Memory B cell (primary cell): Measurements from ENCODE around the gene ATXN7L2.

Experiments
- ATAC-seq: fragments of 150-1000 bp; cut with Tn5 transposase; 2 replicates; pipeline ENCODE4 v1.10.0; 2021; ENCODE audit warnings: low read depth, mild to moderate bottlenecking, moderate library complexity
- DNase-seq, 2 donors: peaks; one replicate each; pipeline ENCODE4 v3.0.0; 2022; ENCODE audit warnings: low spot score in 2 of 2
- H3K27ac Mint-ChIP-seq: one replicate; pipeline ENCODE4 v1.8.0; 2022; ENCODE audit warnings: mild to moderate bottlenecking, moderate library complexity, mixed read lengths
- H3K27me3 Mint-ChIP-seq: one replicate; pipeline ENCODE4 v1.8.0; 2022; ENCODE audit warnings: mixed read lengths
- H3K36me3 Mint-ChIP-seq: one replicate; pipeline ENCODE4 v1.8.0; 2022; ENCODE audit warnings: mild to moderate bottlenecking, mixed read lengths
- H3K4me1 Mint-ChIP-seq: one replicate; pipeline ENCODE4 v1.8.0; 2022; ENCODE audit warnings: mixed read lengths
- H3K4me3 Mint-ChIP-seq: one replicate; pipeline ENCODE4 v1.8.0; 2022; ENCODE audit warnings: mild to moderate bottlenecking, moderate library complexity, mixed read lengths
- H3K9me3 Mint-ChIP-seq: one replicate; pipeline ENCODE4 v1.8.0; 2022; ENCODE audit warnings: mixed read lengths

ATXN7L2 gene

DNA sequence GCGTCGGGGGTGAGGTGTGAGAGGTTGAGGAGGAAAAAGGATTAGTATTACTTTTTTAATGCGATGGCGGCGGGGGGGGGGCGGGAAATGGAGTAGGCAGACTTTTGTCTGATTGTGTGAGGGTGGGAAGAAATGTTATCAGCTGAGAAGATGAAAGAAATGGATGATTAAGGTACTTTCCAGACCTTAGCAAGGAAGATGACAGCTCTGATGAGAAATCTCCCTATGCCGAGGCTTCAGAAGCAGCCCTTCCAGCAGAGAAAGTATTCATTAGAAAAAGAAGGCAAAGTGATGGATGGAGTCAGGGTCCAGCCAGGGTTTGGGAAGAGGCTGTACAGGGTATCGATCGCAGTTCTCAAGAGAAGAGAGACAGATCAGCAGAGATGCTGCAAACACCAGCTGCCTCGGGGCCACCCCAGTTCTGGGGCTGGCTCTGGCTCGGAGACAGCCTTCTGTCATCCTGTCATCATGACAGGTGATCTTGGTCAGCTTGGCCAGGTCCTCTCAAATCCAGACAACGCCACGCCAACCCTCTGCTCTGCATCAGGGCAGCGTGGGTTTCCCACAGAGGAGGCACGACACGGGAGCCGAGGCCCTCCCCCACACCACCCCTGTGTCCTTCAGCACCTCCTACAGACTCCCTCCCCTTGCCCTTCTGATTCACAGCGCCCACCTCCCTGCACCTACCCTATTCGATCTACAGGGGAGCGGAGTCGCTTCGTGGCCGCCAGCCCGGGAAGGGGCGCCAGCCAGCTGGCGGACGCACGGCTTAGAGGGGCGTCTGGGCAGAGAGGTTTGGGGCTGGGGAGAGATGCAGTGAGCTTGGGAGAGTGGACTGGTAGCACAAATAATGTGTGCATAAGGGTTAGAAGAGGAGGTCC is 674 bp upstream of the ATXN7L2 start:
- peak in 1 of 2 donors; percentile 54 for DNase-seq
- Mint-ChIP-seq H3K27me3 (peaks cover 10% of the 10 kb centered on the region), H3K4me3 (peak overlapping the region; percentile 96), H3K36me3 (no peaks in the 10 kb centered on the region), H3K4me1 (peaks cover 24% of the 10 kb centered on the region), H3K9me3 (no peaks in the 10 kb centered on the region), H3K27ac (peak overlapping the region; percentile 90)
- ATAC-seq = peak; percentile 32

DNA sequence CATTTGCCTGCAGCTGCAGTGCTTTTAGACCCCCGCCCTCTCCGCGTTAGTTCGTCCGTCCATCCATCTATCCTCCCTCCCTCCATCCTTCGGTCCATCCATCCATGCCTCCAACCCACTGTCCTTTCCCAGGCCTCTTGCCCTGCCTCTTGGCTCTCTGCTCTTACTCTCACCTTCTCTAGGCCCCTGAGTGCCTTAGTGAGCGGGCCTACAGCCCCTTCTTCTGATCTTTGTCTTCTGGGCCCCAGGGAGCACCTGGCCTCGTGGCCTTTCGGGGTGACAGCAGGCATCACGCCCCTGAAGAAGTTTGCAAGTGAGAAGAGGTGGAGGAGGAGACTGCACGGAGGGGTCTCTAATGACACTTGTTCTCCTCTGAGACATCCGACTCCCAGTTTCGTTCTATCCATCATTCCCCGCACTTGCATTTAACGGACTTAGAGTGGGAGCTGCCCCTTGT is 842 bp downstream of the ATXN7L2 start:
- DNase-seq (no peak), ATAC-seq (no peak)
- H3K9me3 Mint-ChIP-seq = no peaks in the 10 kb centered on the region
- H3K4me1 Mint-ChIP-seq = peaks cover 24% of the 10 kb centered on the region
- peak overlapping the region; percentile 90 for H3K27ac Mint-ChIP-seq
- H3K4me3 Mint-ChIP-seq = peak overlapping the region; percentile 96
- H3K27me3 Mint-ChIP-seq = peaks cover 4% of the 10 kb centered on the region
- no peaks in the 10 kb centered on the region for H3K36me3 Mint-ChIP-seq

- Mint-ChIP-seq H3K4me3 (peak overlapping the region; percentile 96), H3K27ac (peak overlapping the region; percentile 90), H3K4me1 (peaks cover 24% of the 10 kb centered on the region), H3K9me3 (no peaks in the 10 kb centered on the region), H3K27me3 (peaks cover 3% of the 10 kb centered on the region), H3K36me3 (no peaks in the 10 kb centered on the region)
- ATAC-seq (no peak), DNase-seq (no peak)
Measured at GRCh38 chr1:109485001-109485400, 1.3 kb downstream of the ATXN7L2 start.

DNA sequence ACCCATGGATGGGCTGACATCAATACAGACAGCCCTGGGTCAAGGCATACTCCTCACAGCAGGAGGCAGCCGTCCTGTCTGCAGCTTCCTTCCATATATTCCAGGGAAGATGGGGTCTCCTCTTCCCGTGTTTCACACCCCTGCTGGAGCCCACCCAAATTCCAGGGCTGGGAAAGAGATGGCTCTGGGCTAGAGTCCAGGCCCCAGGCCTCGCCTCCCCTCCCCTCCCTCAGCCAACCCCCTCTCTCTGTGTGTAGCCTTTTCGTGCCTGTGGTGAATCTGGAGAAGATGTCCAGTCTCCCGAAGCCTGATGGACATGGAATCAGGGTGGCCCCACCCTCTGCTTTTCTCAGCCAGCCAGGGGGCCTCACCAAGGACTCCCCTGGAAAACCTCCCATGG is 3.6 kb downstream of the ATXN7L2 start:
- Mint-ChIP-seq H3K4me1 (peaks cover 24% of the 10 kb centered on the region), H3K4me3 (no peak overlapping the region), H3K9me3 (no peaks in the 10 kb centered on the region), H3K36me3 (no peaks in the 10 kb centered on the region), H3K27me3 (no peaks in the 10 kb centered on the region), H3K27ac (no peak overlapping the region)
- DNase-seq = no peak
- no peak for ATAC-seq

DNA sequence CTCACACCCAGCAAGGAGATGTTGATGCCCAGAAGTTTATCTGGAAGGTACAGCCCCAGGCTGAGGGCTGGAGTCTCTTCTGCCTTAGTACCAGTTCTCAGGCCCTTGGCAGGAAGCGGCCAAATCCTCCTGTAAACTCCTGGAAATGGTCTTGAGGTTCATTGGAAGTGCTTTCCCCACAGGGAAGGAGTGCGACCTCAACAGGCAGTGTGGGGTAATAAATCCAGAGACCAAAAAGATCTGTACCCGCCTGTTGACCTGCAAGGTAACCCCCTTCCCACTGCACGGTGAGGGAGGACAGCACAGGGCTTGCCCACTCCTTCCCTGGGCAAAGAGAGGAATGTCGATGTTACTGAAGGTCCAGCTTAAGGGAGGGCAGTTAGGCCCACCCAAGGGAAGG is 4.5 kb downstream of the ATXN7L2 start:
- no peak overlapping the region for H3K4me3 Mint-ChIP-seq
- no peak for DNase-seq
- no peak overlapping the region for H3K27ac Mint-ChIP-seq
- no peak for ATAC-seq
- no peaks in the 10 kb centered on the region for H3K27me3 Mint-ChIP-seq
- no peaks in the 10 kb centered on the region for H3K36me3 Mint-ChIP-seq
- H3K4me1 Mint-ChIP-seq = peaks cover 21% of the 10 kb centered on the region
- H3K9me3 Mint-ChIP-seq = no peaks in the 10 kb centered on the region

- Mint-ChIP-seq H3K27ac (no peak overlapping the region), H3K9me3 (no peaks in the 10 kb centered on the region), H3K4me1 (peaks cover 18% of the 10 kb centered on the region), H3K36me3 (no peaks in the 10 kb centered on the region), H3K27me3 (no peaks in the 10 kb centered on the region), H3K4me3 (no peak overlapping the region)
- ATAC-seq = no peak
- DNase-seq = no peak
Measured at GRCh38 chr1:109488696-109489095, 5.0 kb downstream of the ATXN7L2 start.

- Mint-ChIP-seq H3K27me3 (no peaks in the 10 kb centered on the region), H3K36me3 (no peaks in the 10 kb centered on the region), H3K4me1 (peaks cover 15% of the 10 kb centered on the region), H3K9me3 (no peaks in the 10 kb centered on the region), H3K27ac (no peak overlapping the region), H3K4me3 (no peak overlapping the region)
- peak; percentile 24 for ATAC-seq
- peak; percentile 67 to 77 for DNase-seq
Measured at GRCh38 chr1:109490029-109490933, 6.6 kb downstream of the ATXN7L2 start.

DNA sequence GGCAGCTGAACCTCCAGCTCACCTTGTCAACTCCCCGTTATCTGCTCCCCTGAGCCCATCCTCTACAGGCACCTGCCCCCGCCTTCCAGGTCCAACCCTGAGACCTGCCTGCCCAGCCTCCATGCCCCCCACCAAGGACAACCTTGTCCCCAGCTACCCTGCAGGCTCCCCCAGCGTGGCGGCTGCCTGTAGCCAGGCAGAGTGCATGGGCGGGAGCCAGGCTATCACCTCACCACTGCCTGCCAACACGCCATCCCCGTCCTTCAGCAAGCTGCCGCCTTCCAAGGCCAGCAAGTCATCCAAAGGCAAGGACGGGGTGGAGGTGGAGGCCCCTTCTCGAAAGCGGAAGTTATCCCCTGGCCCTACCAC is 7.2 kb downstream of the ATXN7L2 start:
- Mint-ChIP-seq H3K27me3 (no peaks in the 10 kb centered on the region), H3K36me3 (no peaks in the 10 kb centered on the region), H3K4me1 (peaks cover 16% of the 10 kb centered on the region), H3K27ac (no peak overlapping the region), H3K9me3 (no peaks in the 10 kb centered on the region), H3K4me3 (no peak overlapping the region)
- ATAC-seq (no peak), DNase-seq (no peak)

DNA sequence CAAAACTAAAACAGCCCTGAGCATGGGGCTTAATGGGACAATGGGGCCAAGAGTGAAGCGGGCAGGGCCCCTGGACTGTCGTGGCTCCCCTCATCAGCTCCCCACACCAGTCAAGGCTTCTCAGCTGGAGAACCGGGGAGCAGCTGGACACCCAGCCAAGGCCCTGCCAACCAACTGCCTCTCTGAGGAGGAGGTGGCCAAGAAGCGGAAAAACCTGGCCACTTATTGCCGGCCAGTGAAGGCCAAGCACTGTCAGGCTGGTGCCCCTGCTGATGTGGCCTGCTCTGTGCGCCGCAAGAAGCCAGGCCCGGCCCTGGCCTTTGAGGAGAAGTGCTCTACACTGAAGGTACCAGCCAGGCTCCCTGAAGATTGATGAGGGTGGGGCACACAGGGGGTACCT is 7.7 kb downstream of the ATXN7L2 start:
- DNase-seq (no peak), ATAC-seq (no peak)
- Mint-ChIP-seq H3K4me3 (no peak overlapping the region), H3K4me1 (peaks cover 18% of the 10 kb centered on the region), H3K36me3 (peaks cover 4% of the 10 kb centered on the region), H3K9me3 (no peaks in the 10 kb centered on the region), H3K27me3 (no peaks in the 10 kb centered on the region), H3K27ac (no peak overlapping the region)

GRCh38 chr1:109492779-109493178 is 9.1 kb downstream of the ATXN7L2 start:
- Mint-ChIP-seq H3K9me3 (no peaks in the 10 kb centered on the region), H3K4me3 (peak overlapping the region; percentile 27), H3K27ac (no peak overlapping the region), H3K27me3 (no peaks in the 10 kb centered on the region), H3K36me3 (peaks cover 8% of the 10 kb centered on the region), H3K4me1 (peaks cover 23% of the 10 kb centered on the region)
- ATAC-seq (no peak), DNase-seq (no peak)

GRCh38 chr1:109493227-109493626 is 9.5 kb downstream of the ATXN7L2 start:
- DNase-seq = no peak
- Mint-ChIP-seq H3K4me3 (peak overlapping the region; percentile 97), H3K27ac (no peak overlapping the region), H3K36me3 (peaks cover 8% of the 10 kb centered on the region), H3K9me3 (no peaks in the 10 kb centered on the region), H3K4me1 (peaks cover 23% of the 10 kb centered on the region), H3K27me3 (no peaks in the 10 kb centered on the region)
- no peak for ATAC-seq

DNA sequence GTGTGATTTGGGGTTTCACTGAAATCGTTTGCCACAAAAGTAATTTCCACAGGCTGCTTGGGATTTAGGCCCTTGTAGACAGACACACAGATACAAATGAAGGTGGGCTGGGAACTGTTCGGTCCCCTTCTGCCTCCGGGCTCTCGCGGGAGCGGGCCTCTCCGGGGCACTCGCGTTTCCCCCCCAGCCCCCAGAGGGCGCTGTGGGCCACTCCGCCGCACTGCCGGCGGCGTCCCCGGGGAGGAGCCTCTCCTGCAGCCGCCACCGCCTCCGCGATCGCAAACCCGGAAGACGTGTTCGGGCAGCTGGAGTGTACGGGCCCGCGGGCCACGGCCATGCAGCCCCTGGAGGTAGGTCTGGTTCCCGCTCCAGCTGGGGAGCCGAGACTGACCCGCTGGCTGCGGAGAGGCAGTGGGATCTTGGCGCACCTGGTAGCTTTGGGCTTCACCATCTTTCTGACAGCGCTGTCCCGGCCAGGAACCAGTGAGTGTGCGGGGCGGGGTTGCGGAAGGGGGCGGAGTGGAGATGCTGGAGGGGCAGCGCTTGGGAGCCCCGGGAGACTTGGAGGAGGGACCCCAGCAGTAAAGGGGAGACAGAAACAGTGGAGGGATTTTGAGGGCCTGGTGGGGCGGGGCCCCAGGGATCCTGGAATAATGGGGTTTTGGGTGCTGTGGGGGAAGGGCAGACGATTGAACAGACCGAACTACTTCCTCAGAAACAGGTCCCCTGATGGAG is 10.3 kb downstream of the ATXN7L2 start, which contains the start of gene CYB561D1:
CYB561D1 (plus strand) TSS at position 290 of the 735 bp plus-strand sequence; CDS start at position 336, 46 bp downstream.
- Mint-ChIP-seq H3K36me3 (peaks cover 8% of the 10 kb centered on the region), H3K4me1 (peaks cover 26% of the 10 kb centered on the region), H3K27me3 (no peaks in the 10 kb centered on the region), H3K9me3 (no peaks in the 10 kb centered on the region), H3K4me3 (peak within 1 kb of the TSS; percentile 97), H3K27ac (peak within 1 kb of the TSS; percentile 93)
- ATAC-seq = peak; percentile 87
- DNase-seq = peak; percentile 93 to 97

- H3K27ac Mint-ChIP-seq = no peak overlapping the region
- H3K9me3 Mint-ChIP-seq = no peaks in the 10 kb centered on the region
- ATAC-seq (no peak), DNase-seq (no peak)
- peaks cover 26% of the 10 kb centered on the region for H3K4me1 Mint-ChIP-seq
- H3K4me3 Mint-ChIP-seq = peak overlapping the region; percentile 65
- H3K36me3 Mint-ChIP-seq = peaks cover 8% of the 10 kb centered on the region
- no peaks in the 10 kb centered on the region for H3K27me3 Mint-ChIP-seq
Measured at GRCh38 chr1:109495738-109496137, 12.0 kb downstream of the ATXN7L2 start.
